HFF-Myc (cell line): ENCODE measurements around the gene CCDC149.

Experiments
- DNase-seq: peaks from one replicate; pipeline ENCODE4 v3.0.0-alpha.2; 2011; ENCODE audit warnings: low read depth; ENCODE audit errors: extremely low read depth
- H3K4me3 ChIP-seq: replicated peaks from 2 replicates; pipeline ENCODE4 v1.5.1; 2011; ENCODE audit warnings: low read depth, mild to moderate bottlenecking, control low read depth, low read length
- CTCF ChIP-seq: IDR thresholded peaks from 2 replicates; pipeline ENCODE4 v1.5.1; 2012; ENCODE audit warnings: mild to moderate bottlenecking, low read depth, low read length, control low read depth; ENCODE audit errors: missing control alignments

Gene CCDC149

DNA sequence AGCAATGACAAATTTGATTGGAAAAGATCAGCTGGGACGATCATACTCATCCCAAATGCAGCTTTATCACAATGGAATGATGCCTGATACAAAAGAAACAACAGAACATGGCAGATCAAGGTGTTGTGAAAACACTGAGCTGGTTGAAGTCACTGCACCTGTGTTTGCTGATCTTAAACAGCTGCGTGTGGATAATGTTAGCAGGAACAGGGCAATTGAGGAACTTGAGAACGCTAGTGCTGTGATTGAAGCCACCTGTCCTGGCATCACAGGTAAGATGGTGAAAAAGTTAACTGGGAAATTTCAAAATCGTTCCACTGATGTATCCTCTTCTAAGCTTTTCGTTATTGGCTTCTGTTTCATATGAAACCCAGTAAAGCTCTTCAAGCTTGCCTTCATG lies 144.8 kb downstream of the CCDC149 start:
- no peak overlapping the region for H3K4me3 ChIP-seq
- no peak for TF ChIP-seq CTCF
- DNase-seq, result no peak

DNA sequence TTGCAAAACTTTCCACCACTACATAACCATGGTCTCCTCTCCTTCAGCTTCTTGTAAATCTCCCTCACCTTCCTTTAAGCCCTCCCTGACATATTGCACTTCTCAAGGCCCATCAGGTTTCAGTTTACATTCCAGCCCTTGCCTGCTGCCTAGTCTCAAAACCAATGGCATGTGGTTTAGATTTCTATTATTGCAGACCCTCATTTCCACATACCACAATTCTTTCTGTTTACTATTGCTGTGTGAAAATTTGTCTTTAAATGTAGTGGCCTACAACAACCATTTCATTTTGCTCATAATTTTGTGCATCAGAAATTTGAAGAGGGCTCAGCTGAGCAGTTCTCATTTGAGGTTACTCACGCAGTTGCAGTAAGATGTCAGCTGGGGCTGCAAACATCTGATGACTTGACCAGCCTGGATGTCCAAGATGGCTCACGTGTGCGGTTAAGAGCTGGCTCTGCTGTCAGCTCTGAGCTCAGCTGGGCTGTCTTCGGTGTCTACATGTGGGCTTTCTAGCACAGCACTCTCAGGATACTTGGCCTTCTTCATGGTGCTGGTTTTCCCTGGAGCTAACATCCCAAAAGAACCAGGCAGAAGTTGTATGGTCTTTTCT lies 147.4 kb downstream of the CCDC149 start:
- no peak for DNase-seq
- H3K4me3 ChIP-seq, result no peak overlapping the region
- TF ChIP-seq CTCF, result no peak

- no peak for TF ChIP-seq CTCF
- no peak for DNase-seq
- no peak overlapping the region for H3K4me3 ChIP-seq
Observed at GRCh38 chr4:24764345-24764744, 148.5 kb downstream of the CCDC149 start.

DNA sequence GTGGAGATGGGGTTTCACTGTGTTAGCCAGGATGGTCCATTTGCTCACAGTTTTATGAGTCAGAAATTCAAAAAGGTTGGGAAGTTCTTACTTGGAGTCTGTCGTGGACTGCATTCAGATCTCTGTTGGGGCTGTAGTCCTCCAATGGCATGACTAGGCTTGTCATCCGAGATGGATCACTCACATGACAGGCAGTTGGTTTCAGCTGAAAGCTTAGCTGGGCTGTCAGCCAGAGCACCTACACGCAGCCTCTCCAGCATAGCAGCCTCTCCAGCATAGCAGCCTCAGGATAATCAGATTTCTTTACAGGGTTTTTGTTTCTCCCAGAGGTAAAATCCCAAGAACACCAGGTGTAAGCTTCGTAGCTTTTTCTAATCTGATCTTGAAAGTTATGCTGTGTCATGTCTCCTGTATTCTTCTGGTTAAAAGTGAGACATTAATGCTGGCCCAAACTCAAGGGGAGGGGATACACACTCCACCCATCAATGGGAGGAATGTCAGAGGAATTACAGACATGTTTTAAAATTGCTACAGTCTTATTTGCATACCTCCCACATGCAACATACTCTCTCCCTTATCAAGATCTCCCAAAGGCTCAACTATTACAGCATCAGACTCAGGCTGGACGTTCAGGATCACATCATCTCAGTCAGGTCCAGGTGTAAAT lies 149.1 kb downstream of the CCDC149 start:
- TF ChIP-seq CTCF, result no peak
- H3K4me3 ChIP-seq, result no peak overlapping the region
- DNase-seq, result no peak
